ENCODE data around the gene KIF16B.

DNA sequence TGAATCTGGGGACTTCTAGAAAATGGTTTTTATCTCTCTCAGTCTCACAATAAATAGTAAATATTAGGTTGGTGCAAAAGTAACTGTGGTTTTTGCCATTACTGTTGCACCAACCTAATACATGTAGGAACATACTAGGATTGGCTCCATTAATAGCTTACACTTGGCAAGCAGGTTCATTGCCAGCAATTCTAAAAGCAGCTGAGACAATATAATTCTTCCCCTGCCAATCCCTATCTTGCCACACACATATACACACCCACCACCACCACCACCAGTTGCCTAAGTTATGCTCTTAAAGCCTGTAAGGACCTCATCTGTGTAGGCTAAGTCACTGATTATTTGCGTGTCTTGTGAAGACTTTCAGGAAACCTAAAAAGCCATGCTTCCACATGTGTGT, 145.1 kb downstream of the KIF16B start:
- TF ChIP-seq, protein P1, sequence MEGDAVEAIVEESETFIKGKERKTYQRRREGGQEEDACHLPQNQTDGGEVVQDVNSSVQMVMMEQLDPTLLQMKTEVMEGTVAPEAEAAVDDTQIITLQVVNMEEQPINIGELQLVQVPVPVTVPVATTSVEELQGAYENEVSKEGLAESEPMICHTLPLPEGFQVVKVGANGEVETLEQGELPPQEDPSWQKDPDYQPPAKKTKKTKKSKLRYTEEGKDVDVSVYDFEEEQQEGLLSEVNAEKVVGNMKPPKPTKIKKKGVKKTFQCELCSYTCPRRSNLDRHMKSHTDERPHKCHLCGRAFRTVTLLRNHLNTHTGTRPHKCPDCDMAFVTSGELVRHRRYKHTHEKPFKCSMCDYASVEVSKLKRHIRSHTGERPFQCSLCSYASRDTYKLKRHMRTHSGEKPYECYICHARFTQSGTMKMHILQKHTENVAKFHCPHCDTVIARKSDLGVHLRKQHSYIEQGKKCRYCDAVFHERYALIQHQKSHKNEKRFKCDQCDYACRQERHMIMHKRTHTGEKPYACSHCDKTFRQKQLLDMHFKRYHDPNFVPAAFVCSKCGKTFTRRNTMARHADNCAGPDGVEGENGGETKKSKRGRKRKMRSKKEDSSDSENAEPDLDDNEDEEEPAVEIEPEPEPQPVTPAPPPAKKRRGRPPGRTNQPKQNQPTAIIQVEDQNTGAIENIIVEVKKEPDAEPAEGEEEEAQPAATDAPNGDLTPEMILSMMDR (IDR thresholded peaks at IDR 0.05) = no peak
- no peak for TF ChIP-seq POLR2A (IDR thresholded peaks at IDR 0.05)
